Testis (tissue), 3 donors: ENCODE results near the gene REX1BD. TPM values are rescaled to one million over a fixed set of nuclear protein-coding genes. Genes with fewer than 3 reads are reported as not detected.

Experiments used
- DNase-seq: peaks from one replicate; pipeline ENCODE4 v3.0.0-alpha.2; 2019
- H3K27ac ChIP-seq, 2 donors: fragments of 200-600 bp; sonication (generic); one replicate each; pipeline ENCODE4 v1.5.1; 2019
- H3K27me3 ChIP-seq: fragments of 200-600 bp; sonication (generic); one replicate; pipeline ENCODE4 v1.5.1; 2019
- H3K36me3 ChIP-seq: fragments of 200-600 bp; sonication (generic); one replicate; pipeline ENCODE4 v1.5.1; 2017; ENCODE audit warnings: low read depth; ENCODE audit errors: missing control alignments
- H3K4me1 ChIP-seq: fragments of 200-600 bp; sonication (generic); one replicate; pipeline ENCODE4 v1.5.1; 2019
- H3K4me3 ChIP-seq, 2 donors: fragments of 200-600 bp; sonication (generic); one replicate each; pipeline ENCODE4 v1.5.1; 2017 to 2019
- H3K9me3 ChIP-seq: fragments of 200-600 bp; sonication (generic); one replicate; pipeline ENCODE4 v1.5.1; 2017
- POLR2A ChIP-seq: fragments of 450-650 bp; IDR thresholded peaks from one replicate; pipeline ENCODE4 v1.6.1; 2017; ENCODE audit warnings: antibody characterized with exemption, mild to moderate bottlenecking, moderate library complexity
- WGBS, 2 donors: methylation state at CpG; one replicate each; pipeline ENCODE4 v1.1.5; 2018; 5-methylcytosine and 5-hydroxymethylcytosine counted together
- intact Hi-C: fragments of 100-400 bp; cut with DNase I; formaldehyde crosslinking; loops from one replicate; pipeline ENCODE4 v1.15.1; 2023; ENCODE audit warnings: low total_unique reads
- polyA plus RNA-seq: library from polyadenylated mRNA; stranded (reverse); fragments of 350-450 nt; fragmentation: Illumina TruSeq; extraction: RNeasy Lipid Tissue Mini Kit (QIAGEN cat#74804); gene quantifications from one replicate; pipeline ENCODE4 v1.2.3, GENCODE V29; 2014; ENCODE audit warnings: low read depth, low replicate concordance; ENCODE audit not compliant: insufficient read depth
- total RNA-seq, 2 donors: library from RNA; depleted of rRNA; stranded (reverse); fragments of >200 nt; gene quantifications; one replicate each; pipeline ENCODE4 v1.2.3, GENCODE V29; 2016
- TF ChIP-seq, protein P1 (sequence below), 3 experiments: fragments of 450-650 bp in 2 of 3; fragments of 200-600 bp in 1 of 3; sonication (generic) in 1 of 3; IDR thresholded peaks; one replicate each; pipeline ENCODE4 v1.5.1; 2016 to 2019; ENCODE audit warnings: antibody characterized with exemption in 3 of 3, mild to moderate bottlenecking in 2 of 3, moderate library complexity in 1 of 3

REX1BD gene
- total and polyA plus RNA-seq, 3 donors from 2014 or later = 14.5 to 58.7 (median 44.3) TPM

DNA sequence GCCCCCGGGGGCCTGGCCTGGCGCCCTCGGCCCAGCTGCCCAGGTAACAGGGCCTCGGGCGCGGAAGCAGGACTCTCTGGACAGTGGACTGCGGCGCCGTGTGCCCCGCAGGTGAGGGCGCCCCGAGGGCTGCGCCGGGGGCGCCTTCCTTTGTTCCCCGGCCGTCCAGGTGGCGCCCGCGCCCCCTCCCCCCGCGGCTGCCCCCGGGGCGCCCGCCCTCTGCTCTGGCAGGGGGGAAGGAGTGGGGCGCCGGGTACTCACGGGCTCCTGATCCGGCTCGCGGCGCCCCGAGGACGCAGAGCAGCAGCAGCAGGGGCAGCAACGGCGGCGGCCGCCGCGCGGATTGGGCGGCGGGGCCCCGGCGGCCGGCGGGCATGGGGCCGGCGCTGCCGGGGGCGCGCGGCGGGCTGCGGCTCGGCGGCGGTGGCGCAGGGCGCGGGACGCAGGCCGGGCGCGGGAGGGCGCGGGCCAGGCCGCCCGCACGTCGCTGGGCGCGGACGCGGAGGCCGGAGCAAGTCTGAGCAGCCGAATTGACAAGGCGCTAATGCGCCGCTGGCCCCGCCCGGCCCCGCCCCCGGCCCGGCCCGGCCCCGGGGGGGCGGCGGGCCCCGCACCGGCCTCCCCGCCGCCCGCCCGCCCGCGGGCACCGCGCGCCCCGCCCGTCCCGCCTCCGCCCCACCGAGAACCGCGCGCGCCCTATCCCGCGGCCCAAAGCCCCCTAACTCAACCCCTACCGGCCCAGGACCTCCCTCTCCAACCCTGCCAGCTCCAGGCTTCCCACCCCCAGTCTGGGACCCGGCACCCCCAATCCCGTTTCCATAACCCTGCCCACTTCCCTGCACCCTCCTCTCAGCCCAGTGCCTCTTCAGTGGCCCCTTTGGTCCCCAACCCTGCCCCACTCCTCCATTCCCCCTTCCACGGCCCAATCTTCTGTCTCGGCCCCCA lies 18.0 kb downstream of the REX1BD start, which contains the start of gene CRLF1:
TSS of gene CRLF1 (minus strand) at position 519 of the 945 bp plus-strand sequence. CDS start at position 376, 143 bp downstream.
- peak within 1 kb of the TSS; percentile 6 to 36 for H3K4me3 ChIP-seq
- no peak for DNase-seq
- 0 to 1% methylated on average over 7 to 34 of the region's 116 CpGs for WGBS, 2 donors
- H3K36me3 ChIP-seq = no peaks in the 10 kb centered on the region
- TF ChIP-seq, protein P1, sequence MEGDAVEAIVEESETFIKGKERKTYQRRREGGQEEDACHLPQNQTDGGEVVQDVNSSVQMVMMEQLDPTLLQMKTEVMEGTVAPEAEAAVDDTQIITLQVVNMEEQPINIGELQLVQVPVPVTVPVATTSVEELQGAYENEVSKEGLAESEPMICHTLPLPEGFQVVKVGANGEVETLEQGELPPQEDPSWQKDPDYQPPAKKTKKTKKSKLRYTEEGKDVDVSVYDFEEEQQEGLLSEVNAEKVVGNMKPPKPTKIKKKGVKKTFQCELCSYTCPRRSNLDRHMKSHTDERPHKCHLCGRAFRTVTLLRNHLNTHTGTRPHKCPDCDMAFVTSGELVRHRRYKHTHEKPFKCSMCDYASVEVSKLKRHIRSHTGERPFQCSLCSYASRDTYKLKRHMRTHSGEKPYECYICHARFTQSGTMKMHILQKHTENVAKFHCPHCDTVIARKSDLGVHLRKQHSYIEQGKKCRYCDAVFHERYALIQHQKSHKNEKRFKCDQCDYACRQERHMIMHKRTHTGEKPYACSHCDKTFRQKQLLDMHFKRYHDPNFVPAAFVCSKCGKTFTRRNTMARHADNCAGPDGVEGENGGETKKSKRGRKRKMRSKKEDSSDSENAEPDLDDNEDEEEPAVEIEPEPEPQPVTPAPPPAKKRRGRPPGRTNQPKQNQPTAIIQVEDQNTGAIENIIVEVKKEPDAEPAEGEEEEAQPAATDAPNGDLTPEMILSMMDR (IDR thresholded peaks at IDR 0.05) = no peak
- no peak for TF ChIP-seq POLR2A
- intact Hi-C loops = no loop called here
- H3K27me3 ChIP-seq = no peaks in the 10 kb centered on the region
- no peak within 1 kb of the TSS for H3K27ac ChIP-seq
- no peaks in the 10 kb centered on the region for H3K9me3 ChIP-seq
- H3K4me1 ChIP-seq = peaks cover 11% of the 10 kb centered on the region

DNA sequence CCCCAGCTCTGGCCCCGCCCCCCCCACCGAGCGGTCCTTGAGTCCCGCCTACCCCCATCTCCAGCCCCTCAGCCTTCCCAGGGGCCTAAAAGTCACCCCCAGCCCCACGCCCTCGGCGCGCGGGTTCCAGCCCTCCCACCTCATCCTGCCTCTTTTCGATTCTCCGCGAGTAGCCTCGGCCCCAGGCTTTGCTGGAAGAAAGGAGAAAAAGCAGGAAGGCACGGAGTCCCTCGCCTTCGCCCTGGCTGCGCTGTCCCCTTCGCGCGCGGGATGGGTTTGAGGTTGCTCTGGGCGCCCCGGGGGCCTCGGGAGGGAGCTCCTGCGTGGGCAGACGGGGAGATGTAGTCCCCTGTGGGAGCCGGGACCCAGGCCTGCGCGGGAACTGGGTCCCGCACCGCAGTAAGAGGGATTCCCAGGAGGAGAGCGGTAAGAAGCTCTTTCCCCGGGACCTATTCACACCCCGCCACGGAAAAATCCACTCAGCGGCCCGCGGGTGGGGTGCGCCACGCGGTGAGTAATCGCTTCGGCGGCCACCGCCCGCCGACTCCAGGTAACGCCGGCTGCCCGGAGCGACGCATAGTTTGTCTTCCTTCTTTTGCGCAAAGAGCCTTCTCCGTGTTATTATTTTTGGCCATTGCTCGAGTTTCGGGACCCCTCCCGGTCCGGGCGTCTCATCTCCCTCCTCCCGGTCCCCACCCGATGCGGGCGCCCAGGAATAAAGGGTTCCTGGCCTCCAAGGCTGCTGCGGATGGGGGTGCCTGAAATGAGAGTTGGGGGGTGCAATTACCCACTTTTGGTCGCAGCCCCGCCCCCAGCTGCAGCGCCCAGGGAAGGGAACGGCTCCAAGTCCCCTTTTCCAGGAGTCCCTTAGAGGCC lies 18.9 kb downstream of the REX1BD start:
- Histone ChIP-seq H3K27ac (no peak overlapping the region), H3K9me3 (no peaks in the 10 kb centered on the region), H3K27me3 (no peaks in the 10 kb centered on the region), H3K4me1 (peaks cover 16% of the 10 kb centered on the region), H3K36me3 (no peaks in the 10 kb centered on the region), H3K4me3 (peak overlapping the region in 1 of 2 donors; percentile 18)
- intact Hi-C loops = no loop called here
- TF ChIP-seq, protein P1 (IDR thresholded peaks at IDR 0.05) = no peak
- no peak for TF ChIP-seq POLR2A
- no peak for DNase-seq
- WGBS, 2 donors = 1 to 2% methylated on average over 31 to 68 of the region's 68 CpGs

DNA sequence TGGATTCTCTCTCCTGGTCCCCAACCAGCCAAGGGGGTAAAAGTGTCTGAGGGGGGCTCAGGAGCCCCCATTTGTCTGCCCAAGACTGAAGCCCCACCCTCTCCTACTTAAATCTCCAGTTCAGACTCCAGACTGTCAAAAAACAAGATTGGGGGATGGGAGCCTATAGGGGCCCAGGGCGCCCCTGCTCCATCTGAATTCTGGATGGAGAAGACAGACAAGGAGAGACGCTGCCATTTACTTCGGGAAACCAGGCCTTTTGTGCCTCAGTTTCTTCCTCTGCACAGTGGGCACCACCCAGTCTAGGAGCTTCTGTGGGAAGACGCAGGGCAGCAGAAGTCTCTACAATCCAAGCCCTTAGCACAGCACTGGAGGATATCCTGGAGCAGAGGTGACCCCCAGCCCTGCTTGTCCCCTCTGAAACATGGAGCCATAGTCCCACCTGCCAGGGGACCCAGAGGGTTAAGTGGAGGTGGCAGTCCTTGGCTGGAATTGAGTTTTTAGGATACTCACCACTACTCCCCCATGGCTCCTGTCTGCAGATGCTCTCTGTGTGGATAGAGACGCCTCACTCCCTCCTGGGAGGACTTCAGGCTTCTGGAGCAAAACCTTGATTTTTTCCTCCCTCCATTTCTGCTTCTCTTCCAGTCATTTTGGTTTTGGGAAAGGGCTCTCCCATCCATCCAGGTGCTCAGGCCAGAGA lies 19.7 kb downstream of the REX1BD start:
- H3K36me3 ChIP-seq = no peaks in the 10 kb centered on the region
- no peak overlapping the region for H3K27ac ChIP-seq
- peaks cover 16% of the 10 kb centered on the region for H3K4me1 ChIP-seq
- intact Hi-C loops = no loop called here
- DNase-seq = no peak
- WGBS, 2 donors = 23 to 35% methylated on average over 3 to 5 of the region's 5 CpGs
- H3K27me3 ChIP-seq = no peaks in the 10 kb centered on the region
- no peaks in the 10 kb centered on the region for H3K9me3 ChIP-seq
- TF ChIP-seq, protein P1 (IDR thresholded peaks at IDR 0.05) = no peak
- no peak for TF ChIP-seq POLR2A
- H3K4me3 ChIP-seq = no peak overlapping the region

DNA sequence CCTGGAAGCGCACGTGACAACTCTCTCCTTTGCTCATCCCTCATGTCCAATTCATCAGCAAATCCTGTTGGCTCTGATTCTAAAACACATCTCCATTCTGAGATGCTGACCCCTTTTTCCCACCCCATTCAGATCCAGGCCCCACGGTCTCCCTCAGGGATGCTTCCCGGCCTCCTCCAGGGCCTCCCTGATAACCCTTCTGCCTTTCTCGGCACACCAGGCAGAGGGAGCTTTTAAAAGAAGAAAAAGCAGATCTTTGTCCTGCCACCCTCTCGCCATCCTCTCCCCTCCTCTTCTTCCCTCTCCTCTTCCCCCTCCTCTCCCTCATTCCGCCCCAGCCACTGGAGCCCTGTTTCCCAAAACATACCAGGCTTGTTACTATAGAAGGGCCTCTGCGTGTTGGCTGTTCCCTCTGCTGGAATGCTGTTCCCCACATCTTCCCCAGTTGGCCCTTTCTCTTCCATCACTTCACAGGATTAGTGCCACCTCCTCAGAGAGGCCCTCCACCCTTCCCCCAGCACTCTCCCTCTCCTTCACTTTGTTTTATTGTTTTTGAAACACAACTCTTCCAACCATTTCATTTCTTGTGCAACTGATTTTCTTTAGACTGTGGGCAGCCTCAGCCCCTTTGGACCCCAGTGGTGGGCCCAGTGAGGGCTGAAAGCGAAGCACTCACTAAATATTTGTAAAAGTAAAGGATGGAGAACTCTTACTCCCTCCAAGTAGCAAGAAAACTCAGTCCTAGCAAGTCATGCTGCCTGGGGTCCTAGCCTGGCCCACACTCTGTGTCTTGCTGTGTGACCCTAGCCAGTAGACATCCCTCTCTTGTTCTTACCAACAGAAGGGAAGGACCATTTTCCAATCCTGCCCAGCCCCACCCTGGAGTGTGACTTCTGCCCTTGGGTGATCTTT lies 20.5 kb downstream of the REX1BD start:
- TF ChIP-seq POLR2A = no peak
- TF ChIP-seq, protein P1 (IDR thresholded peaks at IDR 0.05) = no peak
- Histone ChIP-seq H3K27me3 (no peaks in the 10 kb centered on the region), H3K4me3 (no peak overlapping the region), H3K4me1 (peaks cover 16% of the 10 kb centered on the region), H3K9me3 (no peaks in the 10 kb centered on the region), H3K27ac (no peak overlapping the region), H3K36me3 (no peaks in the 10 kb centered on the region)
- WGBS, 2 donors = 70 to 76% methylated on average over 9 of the region's 9 CpGs
- intact Hi-C loops = no loop called here
- no peak for DNase-seq
